Heart left ventricle (tissue), 16 donors: ENCODE data around the gene DNAJC25. TPM values are rescaled to one million over a fixed set of nuclear protein-coding genes. Genes with fewer than 3 reads are reported as not detected.

ENCODE experiments used
- ATAC-seq, 4 donors: fragments of 200-7000 bp; cut with Tn5 transposase; one replicate each; pipeline ENCODE4 v1.9.1; 2020 to 2022; ENCODE audit warnings: moderate library complexity in 4 of 4, mild to moderate bottlenecking in 3 of 4, moderate number of reproducible peaks in 1 of 4
- DNase-seq, 5 donors: peaks; one replicate each; pipeline ENCODE4 v3.0.0-alpha.2; 2020
- H3K27ac ChIP-seq, 12 donors: fragments of 200-600 bp; sonication (generic) in 4 of 12; one replicate each; pipeline versions ENCODE4 v1.5.0 to v1.8.0; 2016 to 2022; ENCODE audit warnings: mild to moderate bottlenecking in 2 of 12
- H3K27me3 ChIP-seq, 9 donors: fragments of 200-600 bp; sonication (generic) in 2 of 9; one replicate each; pipeline versions ENCODE4 v1.5.1 to v1.8.0; 2016 to 2022; ENCODE audit warnings: mild to moderate bottlenecking in 3 of 9
- H3K36me3 ChIP-seq, 9 donors: fragments of 200-600 bp; sonication (generic) in 2 of 9; one replicate each; pipeline versions ENCODE4 v1.5.0 to v1.8.0; 2018 to 2022; ENCODE audit warnings: mild to moderate bottlenecking in 2 of 9
- H3K4me1 ChIP-seq, 12 donors: fragments of 200-600 bp; sonication (generic) in 4 of 12; one replicate each; pipeline versions ENCODE4 v1.5.0 to v1.8.0; 2016 to 2022; ENCODE audit warnings: mild to moderate bottlenecking in 3 of 12
- H3K4me3 ChIP-seq, 12 donors: fragments of 200-600 bp; sonication (generic) in 4 of 12; one replicate each; pipeline versions ENCODE4 v1.5.0 to v1.8.0; 2017 to 2022; ENCODE audit warnings: mild to moderate bottlenecking in 9 of 12, moderate library complexity in 4 of 12
- H3K9me3 ChIP-seq, 12 donors: fragments of 200-600 bp; sonication (generic) in 4 of 12; one replicate each; pipeline versions ENCODE4 v1.5.0 to v1.8.0; 2016 to 2022; ENCODE audit warnings: mild to moderate bottlenecking in 1 of 12
- CTCF ChIP-seq, 12 donors: fragments of 200-600 bp; sonication (generic) in 4 of 12; IDR thresholded peaks; one replicate each; pipeline versions ENCODE4 v1.5.0 to v1.8.0; 2018 to 2022; ENCODE audit warnings: antibody characterized with exemption in 12 of 12, mild to moderate bottlenecking in 5 of 12
- POLR2A ChIP-seq, 2 donors: fragments of 450-650 bp; IDR thresholded peaks; one replicate each; pipeline ENCODE4 v1.6.1; 2017; ENCODE audit warnings: antibody characterized with exemption in 2 of 2, mild to moderate bottlenecking in 2 of 2, moderate library complexity in 2 of 2
- WGBS, 4 donors: extraction: QIAGEN DNeasy Blood & Tissue Kit in 2 of 4; methylation state at CpG; one replicate each; pipeline versions ENCODE4 v1.1.5 to v1.1.7; 2013 to 2018; 5-methylcytosine and 5-hydroxymethylcytosine counted together
- intact Hi-C, 10 donors: fragments of 100-400 bp; cut with DNase I; formaldehyde crosslinking; loops; one replicate each; pipeline versions ENCODE4 v1.11.1 to v1.14.2; 2022
- polyA plus RNA-seq, 2 donors: library from polyadenylated mRNA; stranded (reverse); fragments of 200-250 nt; gene quantifications; one replicate each; pipeline ENCODE4 v1.2.3, GENCODE V29; 2013
- total RNA-seq, 9 donors: library from RNA; depleted of rRNA in 2 of 9; stranded (reverse); fragments of >200 nt in 2 of 9; fragmentation: NEBNext Ultra II Directional in 3 of 9; extraction: Animal tissue kit (Norgen Biotek cat#: 25700) in 3 of 9; gene quantifications; one replicate each; pipeline versions ENCODE4 v1.1.0 to v1.2.4, GENCODE V29; 2016 to 2023
- donor health status: ischemic (EF 13 %, LVEDD 7.1; RV severe dilation, severe dysfunction).
- donor health status: healthy with polysubstance abuse.
- donor health status: DM: no; HTN: yes; CAD: no.
- donor health status: DM: no; HTN: no; CAD: no.
- donor health status: ischemic (EF 25% LVEDD 6.9; RV normal size, moderate dysfunction).
- donor health status: ischemic (EF 25% LVEDD 5.7; RV mildly dilated, moderate dysfunction).
- donor health status: healthy.
- donor health status: DM: yes; HTN: yes; CAD: no.
- donor health status: ischemic (EF 35%, LVEDD 5.7; RV mildly dilated, moderate dysfunction).
- donor health status: nonischemic (EF 11% LVEDD 7.7; RV severe dilation, severe dysfunction).
- donor health status: DM: yes; HTN: yes; CAD: no.
- donor health status: PGD.
- donor health status: ischemic (EF 29% LVEDD 5.4; RV normal size, mild dysfunction).
- donor health status: nonischemic (EF 23%, LVEDD 6.1; RV moderate dilation, normal function).

Gene DNAJC25
- total and polyA plus RNA-seq, 11 donors, result 3.8 to 8.2 (median 5.0) TPM

GRCh38 chr9:111632695-111633388, 1.7 kb downstream of the DNAJC25 start:
- DNase-seq (no peak), ATAC-seq (no peak)
- Histone ChIP-seq H3K9me3 (no peaks in the 10 kb centered on the region), H3K36me3 (no peaks in the 10 kb centered on the region), H3K27ac (no peak overlapping the region), H3K4me1 (peaks cover 3 to 55% (median 25%) of the 10 kb centered on the region in 12 donors), H3K27me3 (no peaks in the 10 kb centered on the region), H3K4me3 (peak overlapping the region in 9 of 12 donors; percentile 84 to 98 (median 93))
- TF ChIP-seq CTCF (IDR thresholded peaks at IDR 0.05), result no peak
- no peak for TF ChIP-seq POLR2A (IDR thresholded peaks at IDR 0.05)
- WGBS, 4 donors, result 68 to 84% (median 83%) methylated on average over 7 of the region's 7 CpGs
- intact Hi-C loops, result loop anchor here in 3 of 10 donors (5.0 to 10.0 kb wide), 3 partner anchors 36 to 442 kb away; partner anchors contain the start of gene PTGR1 (in 1 of the 3)

- Histone ChIP-seq H3K36me3 (no peaks in the 10 kb centered on the region), H3K4me3 (no peak overlapping the region), H3K4me1 (peaks cover 3 to 57% (median 25%) of the 10 kb centered on the region in 12 donors), H3K9me3 (no peaks in the 10 kb centered on the region), H3K27ac (no peak overlapping the region), H3K27me3 (no peaks in the 10 kb centered on the region)
- ATAC-seq (no peak), DNase-seq (no peak)
- TF ChIP-seq POLR2A (IDR thresholded peaks at IDR 0.05), result no peak
- no peak for TF ChIP-seq CTCF (IDR thresholded peaks at IDR 0.05)
- 88 to 93% (median 88%) methylated on average over 1 of the region's 1 CpG for WGBS, 4 donors
- intact Hi-C loops, result loop anchor here in 3 of 10 donors (5.0 to 10.0 kb wide), 3 partner anchors 36 to 441 kb away; partner anchors contain the start of gene PTGR1 (in 1 of the 3)
These were observed 2.2 kb downstream of the DNAJC25 start for GRCh38 chr9:111633389-111633736.

- no peak for TF ChIP-seq CTCF (IDR thresholded peaks at IDR 0.05)
- no peak for TF ChIP-seq POLR2A (IDR thresholded peaks at IDR 0.05)
- Histone ChIP-seq H3K9me3 (no peaks in the 10 kb centered on the region), H3K36me3 (no peaks in the 10 kb centered on the region), H3K27me3 (no peaks in the 10 kb centered on the region), H3K4me3 (no peak overlapping the region), H3K27ac (no peak overlapping the region), H3K4me1 (peaks cover 3 to 63% (median 25%) of the 10 kb centered on the region in 12 donors)
- ATAC-seq (no peak), DNase-seq (no peak)
- intact Hi-C loops, result loop anchor here in 3 of 10 donors (5.0 to 10.0 kb wide), 3 partner anchors 38 to 440 kb away; partner anchors contain the start of gene PTGR1 (in 1 of the 3)
- WGBS, 4 donors, result 66 to 88% (median 83%) methylated on average over 1 of the region's 1 CpG
These were observed 3.7 kb downstream of the DNAJC25 start for GRCh38 chr9:111634860-111635259.

GRCh38 chr9:111637421-111637950, 6.4 kb downstream of the DNAJC25 start:
- ATAC-seq (no peak), DNase-seq (no peak)
- 89 to 90% (median 89%) methylated on average over 6 of the region's 6 CpGs for WGBS, 4 donors
- Histone ChIP-seq H3K4me3 (no peak overlapping the region), H3K27ac (no peak overlapping the region), H3K9me3 (no peaks in the 10 kb centered on the region), H3K36me3 (no peaks in the 10 kb centered on the region), H3K27me3 (no peaks in the 10 kb centered on the region), H3K4me1 (peaks cover 2 to 47% (median 14%) of the 10 kb centered on the region in 12 donors)
- TF ChIP-seq POLR2A (IDR thresholded peaks at IDR 0.05) (no peak), CTCF (IDR thresholded peaks at IDR 0.05) (no peak)
- intact Hi-C loops, result loop anchor here in 2 of 10 donors (10.0 kb wide), 2 partner anchors 57 to 437 kb away; no protein-coding TSS in a partner anchor
